Stimulated activated CD4-positive, alpha-beta T cell treated with anti-CD3 and anti-CD28 coated beads, Interleukin-12 subunit alpha, Interleukin-12 subunit beta, amount 100 ng/mL, for 4 hours (primary cell): ENCODE results near the gene NUP85.
A peak's percentile ranks its signal among the peaks of the same experiment; 100 is the strongest.
"Not testable (repeated sequence)": the region's sequence is repeated elsewhere in the genome, so short reads cannot be mapped to it uniquely, and the experiment has no call there.

Source experiments
- DNase-seq: peaks from one replicate; pipeline ENCODE4 v3.0.0-alpha.2; 2020

Gene NUP85, protein sequence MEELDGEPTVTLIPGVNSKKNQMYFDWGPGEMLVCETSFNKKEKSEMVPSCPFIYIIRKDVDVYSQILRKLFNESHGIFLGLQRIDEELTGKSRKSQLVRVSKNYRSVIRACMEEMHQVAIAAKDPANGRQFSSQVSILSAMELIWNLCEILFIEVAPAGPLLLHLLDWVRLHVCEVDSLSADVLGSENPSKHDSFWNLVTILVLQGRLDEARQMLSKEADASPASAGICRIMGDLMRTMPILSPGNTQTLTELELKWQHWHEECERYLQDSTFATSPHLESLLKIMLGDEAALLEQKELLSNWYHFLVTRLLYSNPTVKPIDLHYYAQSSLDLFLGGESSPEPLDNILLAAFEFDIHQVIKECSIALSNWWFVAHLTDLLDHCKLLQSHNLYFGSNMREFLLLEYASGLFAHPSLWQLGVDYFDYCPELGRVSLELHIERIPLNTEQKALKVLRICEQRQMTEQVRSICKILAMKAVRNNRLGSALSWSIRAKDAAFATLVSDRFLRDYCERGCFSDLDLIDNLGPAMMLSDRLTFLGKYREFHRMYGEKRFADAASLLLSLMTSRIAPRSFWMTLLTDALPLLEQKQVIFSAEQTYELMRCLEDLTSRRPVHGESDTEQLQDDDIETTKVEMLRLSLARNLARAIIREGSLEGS

DNA sequence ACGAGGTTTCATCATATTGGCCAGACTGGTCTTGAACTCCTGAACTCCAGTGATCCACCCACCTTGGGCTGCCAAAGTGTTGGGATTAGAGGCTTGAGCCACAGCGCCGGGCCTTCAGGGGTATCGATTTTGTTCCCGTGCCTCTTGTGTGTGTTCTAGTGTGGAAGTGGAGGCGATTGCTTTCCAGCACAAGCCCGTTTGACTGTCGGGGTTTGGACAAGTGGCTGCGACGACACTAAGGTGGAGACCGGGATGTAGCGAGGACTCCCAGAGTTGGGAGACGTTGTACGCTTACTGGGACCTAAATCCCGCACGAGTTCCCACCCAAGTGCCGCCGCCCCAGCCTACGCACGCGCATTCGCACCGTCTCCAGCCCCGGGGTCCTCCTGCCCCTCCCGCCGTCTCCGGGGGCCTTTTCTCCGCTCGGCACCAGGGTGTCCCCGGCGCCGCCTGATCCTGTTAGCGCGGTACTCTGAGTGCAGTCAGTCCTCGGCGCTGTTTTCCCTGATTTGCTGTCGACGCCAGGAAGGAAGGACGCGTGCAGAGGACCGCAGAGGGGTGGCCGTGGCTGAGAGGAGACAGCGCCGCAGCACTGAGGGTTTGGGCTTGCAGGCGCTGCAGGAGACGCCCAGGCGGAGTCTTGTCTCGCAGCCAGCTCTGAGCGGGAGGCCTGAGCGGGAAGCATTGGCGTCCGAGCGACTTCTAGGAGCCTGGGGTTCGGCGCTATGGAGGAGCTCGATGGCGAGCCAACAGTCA is at the start of gene NUP85:
Gene NUP85 (plus strand): TSS at position 643 of the 756 bp plus-strand sequence. CDS start 83 bp downstream, at position 726.
- DNase-seq = peak; percentile 92

DNA sequence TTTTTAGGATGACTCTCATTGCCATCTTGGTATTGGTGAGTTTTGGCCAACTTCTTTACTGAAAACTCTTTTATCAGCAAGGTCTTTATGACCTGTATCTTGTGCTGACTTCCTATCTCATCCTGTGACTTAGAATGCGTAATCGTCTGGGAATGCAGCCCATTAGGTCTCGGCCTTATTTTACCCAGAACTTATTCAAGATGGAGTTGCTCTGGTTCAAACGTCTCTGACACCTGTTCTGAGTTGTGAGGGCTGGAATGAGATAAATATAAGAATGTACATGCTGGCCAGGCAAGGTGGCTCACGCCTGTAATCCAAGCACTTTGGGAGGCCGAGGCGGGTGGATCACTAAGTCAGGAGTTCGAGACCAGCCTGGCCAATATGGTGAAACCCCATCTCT is 47.0 kb upstream of the NUP85 start:
- not testable (repeated sequence) for DNase-seq

DNA sequence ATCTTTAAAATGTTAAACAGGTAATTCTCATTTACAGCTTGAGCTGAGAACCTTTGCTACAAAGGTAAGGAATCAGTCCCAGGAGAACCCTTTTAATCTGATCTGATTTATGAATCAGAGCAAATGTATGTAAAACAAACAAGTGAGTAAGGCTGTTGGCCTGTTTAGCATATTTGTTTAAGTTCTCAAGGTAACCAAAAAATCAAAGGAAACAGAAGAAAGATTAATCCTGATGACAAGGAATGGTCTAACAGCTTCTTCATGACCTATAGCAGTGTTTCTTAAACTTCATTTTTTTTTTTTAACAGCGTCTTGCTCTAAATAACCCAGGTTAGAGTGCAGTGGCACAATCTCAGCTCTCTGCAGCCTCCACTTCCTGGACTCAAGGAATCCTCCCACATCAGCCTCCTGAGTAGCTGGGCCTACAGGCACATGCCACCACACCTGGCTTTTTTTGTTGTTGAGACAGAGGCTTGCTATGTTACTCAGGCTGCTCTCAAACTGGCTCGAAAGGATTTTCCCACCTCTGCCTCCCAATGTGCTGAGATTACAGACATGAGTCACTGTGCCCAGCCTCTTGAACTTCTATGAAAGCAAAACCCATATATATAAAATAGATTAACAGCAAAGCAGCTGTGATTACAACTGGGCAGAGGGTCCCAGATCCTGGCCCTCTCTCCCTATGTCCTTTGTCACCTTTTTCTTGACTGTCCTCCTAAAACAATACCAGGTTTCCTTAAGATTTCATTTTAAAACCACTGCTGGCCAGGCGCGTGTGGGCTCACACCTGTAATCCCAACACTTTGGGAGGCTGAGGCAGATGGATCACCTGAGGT is 46.1 kb upstream of the NUP85 start:
- no peak for DNase-seq

DNA sequence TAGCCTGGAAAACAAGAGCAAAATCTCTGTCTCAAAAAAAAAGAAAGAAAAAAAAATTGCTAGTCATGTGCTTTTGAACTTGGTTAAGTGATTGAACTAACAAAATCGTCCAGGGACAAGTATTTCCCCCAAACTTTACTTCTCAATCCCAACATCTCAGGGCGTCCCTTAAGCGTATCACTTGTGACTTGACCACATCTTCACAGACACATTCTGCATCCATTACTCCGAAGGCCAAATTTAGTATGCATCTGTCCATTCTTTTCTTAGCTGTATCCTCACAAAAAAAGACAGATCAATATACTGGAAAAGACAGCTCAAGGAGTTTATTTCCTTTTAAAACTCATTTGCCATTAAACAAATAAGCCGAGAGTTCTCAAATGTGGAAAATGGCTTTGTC is 45.3 kb upstream of the NUP85 start:
- no peak for DNase-seq

DNA sequence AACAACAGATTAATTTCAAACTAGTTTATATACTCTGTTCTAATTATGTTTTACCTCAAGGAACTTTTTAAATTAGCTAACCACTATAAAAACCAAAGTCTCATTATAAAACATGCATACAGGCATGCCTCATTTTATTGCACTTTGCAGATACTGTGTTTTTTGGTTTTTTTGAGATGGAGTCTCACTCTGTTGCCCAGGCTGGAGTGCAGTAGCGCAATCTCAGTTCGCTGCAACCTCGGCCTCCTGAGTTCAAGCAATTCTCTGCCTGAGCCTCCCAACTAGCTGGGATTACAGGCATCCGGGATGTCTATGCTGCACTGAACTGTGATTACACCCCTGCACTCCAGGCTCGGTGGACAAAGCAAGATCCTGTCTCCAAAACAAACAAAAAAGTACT is 42.4 kb upstream of the NUP85 start:
- no peak for DNase-seq

DNA sequence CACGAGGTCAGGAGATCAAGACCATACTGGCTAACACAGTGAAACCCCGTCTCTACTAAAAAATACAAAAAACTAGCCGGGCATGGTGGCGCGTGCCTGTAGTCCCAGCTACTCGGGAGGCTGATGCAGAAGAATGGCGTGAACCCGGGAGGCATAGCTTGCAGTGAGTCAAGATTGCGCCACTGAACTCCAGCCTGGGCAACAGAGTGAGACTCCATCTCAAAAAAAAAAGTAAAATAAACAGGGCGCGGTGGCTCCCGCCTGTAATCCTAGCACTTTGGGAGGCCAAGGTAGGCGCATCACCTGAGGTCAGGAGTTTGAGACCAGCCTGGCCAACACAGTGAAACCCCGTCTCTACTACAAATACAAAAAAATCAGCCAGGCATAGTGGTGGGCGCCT is 40.9 kb upstream of the NUP85 start:
- DNase-seq = not testable (repeated sequence)

DNA sequence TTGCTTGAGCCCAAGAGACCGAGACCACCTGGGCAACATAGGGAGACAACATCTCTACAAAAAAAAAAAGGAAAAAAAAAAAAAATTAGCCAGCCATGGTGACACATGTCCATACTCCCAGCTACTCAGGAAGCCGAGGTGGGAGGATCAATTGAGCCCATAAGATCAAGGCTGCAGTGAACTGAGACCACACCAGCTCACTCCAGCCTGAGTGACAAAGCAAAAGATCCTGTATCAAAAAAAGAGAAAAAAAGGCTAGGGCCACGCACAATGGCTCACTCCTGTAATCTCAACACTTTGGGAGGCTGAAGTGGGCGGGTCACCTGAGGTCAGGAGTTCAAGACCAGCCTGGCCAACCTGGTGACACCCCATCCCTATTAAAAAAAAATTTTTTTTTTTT is 36.5 kb upstream of the NUP85 start:
- no peak for DNase-seq

DNA sequence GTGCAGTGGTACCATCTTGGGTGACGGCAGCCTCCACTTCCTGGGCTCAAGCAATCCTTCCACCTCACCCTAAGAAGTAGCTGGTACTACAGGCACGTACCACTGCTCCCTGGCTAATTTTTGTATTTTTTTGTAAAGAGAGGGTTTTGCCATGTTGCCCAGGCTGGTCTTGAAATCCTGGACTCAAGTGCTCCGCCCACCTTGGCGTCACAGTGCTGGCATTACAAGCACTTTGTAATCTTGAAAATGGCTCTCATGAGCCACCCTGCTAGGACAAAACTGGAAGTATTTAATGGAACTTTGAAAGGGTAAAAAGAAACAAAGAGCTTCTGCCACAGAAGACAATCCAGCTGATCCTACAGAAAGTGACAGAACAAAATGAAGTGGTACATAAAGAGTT is 32.0 kb upstream of the NUP85 start:
- DNase-seq = no peak

DNA sequence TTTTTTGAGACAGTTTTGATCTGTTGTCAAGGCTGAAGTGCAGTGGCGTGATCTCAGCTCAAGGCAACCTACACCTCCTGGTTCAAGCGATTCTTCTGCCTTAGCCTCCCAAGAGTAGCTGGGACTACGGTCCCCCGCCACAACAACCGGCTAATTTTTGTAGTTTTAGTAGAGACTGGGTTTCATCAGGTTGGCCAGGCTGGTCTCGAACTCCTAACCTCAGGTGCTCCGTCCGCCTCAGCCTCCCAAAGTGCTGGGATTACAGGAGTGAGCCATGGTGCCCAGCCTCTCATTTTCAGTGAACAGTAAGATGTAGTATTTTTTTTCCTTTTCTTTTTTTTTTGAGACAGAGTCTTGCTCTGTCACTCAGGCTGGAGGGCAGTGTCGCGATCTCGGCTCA is 30.5 kb upstream of the NUP85 start:
- no peak for DNase-seq

DNA sequence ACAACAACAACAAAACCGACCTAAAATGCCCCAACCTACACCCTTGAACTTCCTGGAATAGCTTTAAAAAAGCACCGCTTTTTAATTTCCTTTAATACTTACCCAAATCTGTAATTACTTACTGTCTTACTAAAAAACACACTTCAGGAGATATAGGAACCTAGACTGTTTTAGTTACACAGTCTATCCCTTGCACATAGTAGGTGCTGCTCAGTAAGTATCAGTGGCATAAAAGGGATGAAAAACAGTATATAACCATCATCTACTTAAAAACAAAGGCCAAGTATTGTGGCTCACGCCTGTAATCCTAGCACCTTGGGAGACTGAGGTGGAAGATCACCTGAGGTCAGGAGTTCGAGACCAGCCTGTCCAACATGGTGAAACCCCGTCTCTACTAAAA is 28.9 kb upstream of the NUP85 start:
- no peak for DNase-seq

DNA sequence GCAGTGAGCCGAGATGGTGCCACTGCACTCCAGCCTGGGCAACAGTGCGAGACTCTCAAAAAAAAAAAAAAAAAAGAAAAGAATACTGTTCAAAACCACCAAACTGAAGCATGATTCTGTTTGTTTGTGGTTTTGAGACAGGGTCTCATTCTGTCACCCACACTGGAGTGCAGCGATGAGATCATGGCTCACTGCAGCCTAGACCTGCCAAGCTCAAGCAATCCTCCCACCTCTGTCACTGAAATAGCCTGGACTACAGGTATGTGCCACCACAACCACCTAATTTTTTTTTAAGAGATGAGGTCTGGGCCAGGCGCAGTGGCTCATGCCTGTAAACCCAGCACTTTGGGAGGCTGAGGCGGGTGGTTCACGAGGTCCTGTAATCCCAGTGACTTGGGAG is 27.0 kb upstream of the NUP85 start:
- no peak for DNase-seq

DNA sequence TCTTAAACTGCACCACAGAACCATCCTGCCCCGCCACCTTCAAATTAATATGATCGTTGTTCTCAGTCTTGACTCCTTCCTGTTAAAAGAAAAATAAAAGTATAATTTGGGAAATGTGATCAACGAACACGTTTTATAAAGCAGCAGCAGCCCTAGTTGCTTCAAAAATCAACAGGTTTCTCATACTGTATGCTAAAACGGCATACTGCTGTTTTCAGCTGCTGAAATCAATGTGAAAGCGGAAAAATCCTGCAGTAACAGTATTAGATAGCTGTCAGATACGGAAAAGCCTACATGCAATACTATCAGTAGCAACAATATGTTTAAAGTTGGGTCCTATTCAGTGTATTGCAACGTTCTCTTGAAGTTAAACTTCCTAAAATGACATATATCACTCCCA is 24.4 kb upstream of the NUP85 start:
- no peak for DNase-seq

DNA sequence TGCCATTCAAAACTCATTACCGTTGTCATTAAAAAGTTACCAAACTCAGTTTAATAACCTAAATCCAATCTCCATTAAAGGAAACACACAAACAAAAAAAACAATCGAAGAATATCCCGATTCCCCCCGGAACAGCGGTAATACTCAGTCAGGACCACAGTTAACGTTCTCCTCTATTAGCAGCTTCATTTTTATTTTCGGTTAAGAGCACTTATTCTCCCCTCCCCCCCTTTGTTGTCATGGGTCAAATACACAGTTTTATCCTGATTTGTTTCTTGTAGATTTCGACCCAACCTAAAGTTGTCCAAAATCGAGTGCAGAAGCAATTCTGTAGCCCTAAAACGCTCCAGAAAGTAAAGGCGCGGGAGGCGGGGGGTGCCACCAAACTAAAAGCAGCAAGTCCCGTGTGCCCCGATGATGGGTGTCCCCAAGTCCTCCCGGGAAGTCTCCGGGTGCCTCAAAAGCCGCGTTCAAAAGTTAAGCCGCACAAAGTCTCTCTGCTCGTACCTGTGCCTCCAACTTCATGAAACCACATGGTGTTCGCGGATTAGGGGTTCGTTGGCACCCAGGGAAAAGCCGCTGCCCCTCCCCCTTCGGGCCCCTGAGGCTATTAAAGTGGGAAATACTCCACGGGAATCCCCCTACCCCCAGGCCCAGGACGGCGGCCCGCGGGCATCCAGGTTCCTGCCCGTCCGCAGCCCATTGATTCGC is 23.7 kb upstream of the NUP85 start:
- DNase-seq = peak; percentile 30

DNA sequence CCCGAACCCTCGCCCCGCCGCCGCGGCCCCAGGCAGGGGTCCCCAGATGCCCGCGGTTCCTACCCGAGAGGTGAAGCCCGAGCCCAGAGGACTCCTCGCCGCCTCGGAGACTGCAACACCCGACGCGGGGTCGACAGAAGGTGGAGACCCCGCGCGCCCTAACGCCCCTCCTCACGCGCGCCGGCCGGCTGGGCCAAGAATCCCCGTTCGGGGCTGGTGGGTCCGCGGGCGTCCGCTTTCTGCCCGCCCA is 23.2 kb upstream of the NUP85 start:
- no peak for DNase-seq

DNA sequence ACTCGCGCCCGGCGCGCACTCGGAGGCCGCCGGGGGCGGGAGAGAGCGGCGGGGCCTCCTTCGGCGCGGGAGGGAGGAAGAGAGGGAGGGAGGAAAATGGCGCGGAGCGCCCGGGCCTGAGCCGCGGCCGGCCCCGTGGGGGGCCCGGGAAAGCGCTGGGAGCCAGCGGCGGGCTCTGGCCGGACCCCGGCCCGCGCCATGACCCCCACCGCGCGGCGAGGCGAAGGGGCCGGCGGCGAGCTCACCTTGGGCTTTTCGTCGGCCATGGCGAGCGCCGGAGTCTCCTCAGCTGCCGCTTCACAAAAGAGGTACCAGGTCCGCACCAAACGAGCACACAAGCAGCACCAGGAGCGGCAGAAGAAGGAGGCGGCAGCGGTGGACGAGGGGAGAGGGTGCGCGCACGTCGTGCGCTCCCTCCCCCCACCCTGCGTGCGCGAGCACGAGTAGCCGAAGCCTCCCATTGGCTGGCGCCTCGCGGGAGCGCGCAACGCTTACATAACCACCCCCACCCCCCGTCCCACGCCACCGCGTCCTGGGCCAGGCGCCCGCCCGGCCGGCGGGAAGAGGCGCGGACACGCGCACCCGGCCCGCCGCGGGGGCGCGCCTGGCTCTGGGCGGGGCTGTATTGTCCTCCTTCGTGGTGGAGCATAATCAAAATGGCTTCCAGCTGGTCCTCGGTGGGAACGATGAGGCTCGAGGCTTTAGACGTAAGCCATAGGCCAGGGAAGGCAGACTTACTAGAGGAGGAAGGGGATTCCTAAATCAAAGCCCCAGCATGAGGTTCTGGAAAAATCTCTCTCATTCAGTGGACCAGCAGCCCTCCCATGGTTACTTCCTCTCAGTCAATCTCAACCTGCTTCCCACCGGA is 22.7 kb upstream of the NUP85 start, which contains the start of gene SUMO2:
Gene SUMO2 (minus strand): TSS at position 391 of the 868 bp plus-strand sequence. CDS start 125 bp downstream, at position 266.
- peak; percentile 95 for DNase-seq

DNA sequence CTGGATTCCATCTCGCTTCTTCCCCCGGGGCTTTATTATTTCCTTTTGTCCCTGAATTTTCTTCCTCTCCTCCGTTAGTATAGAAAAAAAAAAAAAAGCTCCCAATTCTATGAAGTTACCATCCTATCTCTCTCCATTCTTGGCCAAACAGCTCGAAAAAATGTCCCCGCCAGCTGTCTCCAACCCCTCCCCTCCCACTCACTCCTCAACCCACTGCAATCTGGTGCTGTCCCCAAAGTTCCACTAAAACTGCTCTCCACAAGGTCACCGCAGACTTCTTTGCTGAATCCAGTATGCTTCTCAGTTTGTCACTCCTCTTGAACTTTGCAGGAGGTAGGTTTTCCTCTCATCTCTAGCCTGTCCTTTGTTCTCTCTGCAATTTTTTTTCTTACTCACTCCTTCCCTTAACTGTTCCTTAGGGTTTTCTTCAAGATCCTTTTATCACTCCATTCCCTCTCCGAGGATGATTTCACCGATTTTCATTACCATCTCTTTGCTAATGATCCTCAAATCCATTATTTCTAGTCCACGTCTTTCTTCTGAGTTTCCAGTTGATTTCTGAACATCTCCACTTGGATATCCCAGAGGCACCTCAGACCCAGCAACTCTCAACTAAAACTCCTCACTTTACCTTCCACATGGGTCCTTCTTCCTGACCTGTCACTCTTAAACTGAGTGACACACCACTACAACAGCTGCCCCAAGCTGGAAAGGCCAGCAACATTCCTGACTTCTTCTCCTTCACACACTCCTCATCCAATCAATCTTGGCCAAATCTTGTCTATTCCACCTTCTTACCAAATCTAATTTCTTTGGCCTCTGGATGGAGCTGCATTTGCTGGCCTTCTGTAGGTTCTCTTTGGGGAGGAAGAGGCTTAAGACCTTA is 21.2 kb upstream of the NUP85 start:
- no peak for DNase-seq

DNA sequence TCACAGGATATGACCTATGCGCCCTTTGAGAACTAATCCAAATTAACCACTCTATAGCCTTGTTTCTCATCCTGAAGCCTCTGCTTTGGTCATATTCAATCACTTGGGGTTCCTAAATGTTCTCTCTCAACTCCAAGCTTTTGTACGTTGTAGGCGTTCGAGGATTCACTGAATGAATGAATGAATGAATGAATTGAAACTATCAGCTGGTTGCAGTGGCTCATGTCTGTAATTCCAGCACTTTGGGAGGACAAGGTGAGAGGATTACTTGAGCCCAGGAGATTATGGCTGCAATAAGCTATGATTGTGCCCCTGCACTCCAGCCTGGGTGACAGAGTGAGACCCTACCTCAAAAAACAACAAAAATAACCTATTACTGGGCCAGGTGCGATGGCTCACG is 16.9 kb upstream of the NUP85 start:
- no peak for DNase-seq

DNA sequence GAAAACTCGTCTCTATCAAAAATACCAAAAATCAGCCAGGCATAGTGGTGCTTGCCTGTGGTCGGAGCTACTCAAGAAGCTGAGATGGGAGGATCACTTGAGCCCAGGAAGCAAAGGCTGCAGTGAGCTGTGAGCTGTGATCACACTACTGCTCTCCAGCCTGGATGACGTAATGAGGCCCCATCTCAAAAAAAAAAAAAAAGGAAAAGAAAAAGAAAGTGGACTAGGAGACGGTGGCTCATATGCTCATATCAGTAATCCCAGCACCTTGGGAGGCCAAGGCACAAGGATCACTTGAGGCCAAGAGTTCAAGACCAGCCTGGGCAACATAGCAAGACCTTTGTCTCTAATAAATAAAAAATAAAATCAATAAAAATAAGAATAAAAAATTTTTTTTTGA is 13.9 kb upstream of the NUP85 start:
- no peak for DNase-seq

DNA sequence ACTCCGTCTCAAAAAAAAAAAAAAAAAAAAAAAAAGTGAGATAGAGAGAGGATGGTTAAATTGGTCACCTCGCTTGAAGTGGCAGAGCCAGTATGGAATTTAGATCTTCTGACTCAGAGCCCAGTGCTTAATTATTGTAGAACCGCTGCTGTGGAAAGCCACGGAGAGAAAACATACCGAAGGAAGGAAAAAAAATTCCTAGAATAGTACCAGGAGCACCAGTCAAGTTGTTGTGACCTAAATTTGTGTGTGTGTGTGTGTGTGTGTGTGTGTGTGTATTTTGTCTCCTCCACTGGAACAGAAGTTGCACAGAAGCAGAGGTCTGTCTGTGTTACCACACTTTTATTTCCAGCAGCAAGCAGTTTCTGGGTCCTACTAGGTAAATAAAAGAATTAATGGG is 10.6 kb upstream of the NUP85 start:
- no peak for DNase-seq

DNA sequence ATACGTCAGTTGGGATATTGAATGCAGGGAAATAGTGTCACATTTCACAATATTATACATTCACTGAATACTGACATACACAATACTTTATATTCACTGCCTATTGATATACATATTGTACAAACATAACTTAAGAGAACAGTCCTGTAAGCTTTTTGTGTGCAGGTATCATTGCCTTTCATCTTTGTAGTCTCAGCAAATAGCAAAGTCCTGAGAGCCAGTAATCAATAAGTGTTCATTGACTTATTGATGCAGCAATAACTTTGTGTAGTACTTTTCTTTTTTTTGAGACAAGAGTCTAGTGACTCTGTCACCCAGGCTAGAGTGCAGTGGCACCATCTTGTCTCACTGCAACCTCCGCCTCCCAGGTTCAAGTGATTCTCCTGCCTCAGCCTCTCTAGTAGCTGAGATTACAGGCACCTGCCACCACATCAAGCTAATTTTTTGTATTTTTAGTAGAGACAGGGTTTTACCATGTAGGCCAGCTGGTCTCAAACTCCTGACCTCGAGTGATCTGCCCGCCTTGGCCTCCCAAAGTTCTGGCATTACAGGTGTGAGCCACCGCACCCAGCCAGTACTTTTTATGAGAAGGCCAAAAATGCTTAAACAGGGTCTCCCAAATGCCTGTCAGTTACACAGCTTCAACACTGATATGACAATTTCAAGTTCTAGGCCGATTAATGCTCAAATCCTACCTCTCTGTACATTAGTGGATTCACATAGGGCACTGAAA is 5.4 kb upstream of the NUP85 start:
- DNase-seq = no peak
